ENCODE measurements around the gene MYBPC2. TPM values are rescaled to one million over a fixed set of nuclear protein-coding genes. Genes with fewer than 3 reads are reported as not detected.

MYBPC2 gene
- polyA plus RNA-seq, 1 donor: 0.37 TPM

DNA sequence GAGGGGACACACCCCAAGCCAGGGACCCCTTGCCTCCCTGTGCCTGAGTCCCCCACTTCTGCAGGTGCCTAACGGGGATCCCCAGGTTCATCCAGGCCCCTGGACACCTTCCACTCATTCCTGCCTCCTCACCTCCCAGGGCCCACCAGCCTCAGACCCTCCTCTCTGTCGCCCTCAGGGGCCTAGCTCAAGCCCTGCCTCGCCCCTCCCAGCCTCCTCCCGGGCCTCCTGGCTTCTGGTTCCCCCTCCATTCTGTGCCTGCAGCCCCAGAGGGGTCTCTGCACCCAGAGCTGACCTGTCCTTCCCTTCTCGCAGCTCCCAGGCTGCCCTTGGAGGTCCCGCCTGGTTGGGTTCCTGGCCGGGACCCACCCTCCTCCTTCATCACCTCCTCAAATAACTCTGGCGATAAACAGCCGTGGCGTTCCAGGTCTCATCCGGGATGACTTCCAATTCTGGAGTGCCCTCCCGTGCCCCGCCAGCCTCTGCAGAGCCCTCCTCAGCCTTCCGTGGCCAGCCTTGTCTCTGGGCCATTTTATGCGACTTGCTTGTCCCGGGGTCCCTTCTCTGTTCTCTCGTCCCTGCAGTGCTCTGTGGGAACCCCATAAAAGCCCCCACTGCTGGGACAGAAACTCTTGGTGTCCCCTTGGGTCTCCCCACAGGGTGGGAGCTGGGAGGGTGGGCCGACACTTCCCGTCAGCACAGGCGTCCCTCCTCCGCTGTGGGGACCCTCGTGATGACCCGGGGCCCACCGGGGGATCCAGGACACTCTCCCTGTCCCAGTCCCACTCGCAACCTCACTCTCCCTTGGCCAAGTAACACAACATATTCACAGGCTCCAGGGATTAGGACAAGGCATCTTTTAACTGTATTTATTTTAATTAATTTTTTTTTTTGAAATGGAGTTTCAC, 69.1 kb downstream of the MYBPC2 start:
- no peak for DNase-seq
- H3K4me1 ChIP-seq (ENCODE audit: control insufficient read depth, insufficient read depth, low read length): peaks cover 6% of the 10 kb centered on the region
- WGBS (ENCODE audit: insufficient coverage, low lambda C conversion rate): no CpG with 5 or more reads among the region's 25 CpGs

DNA sequence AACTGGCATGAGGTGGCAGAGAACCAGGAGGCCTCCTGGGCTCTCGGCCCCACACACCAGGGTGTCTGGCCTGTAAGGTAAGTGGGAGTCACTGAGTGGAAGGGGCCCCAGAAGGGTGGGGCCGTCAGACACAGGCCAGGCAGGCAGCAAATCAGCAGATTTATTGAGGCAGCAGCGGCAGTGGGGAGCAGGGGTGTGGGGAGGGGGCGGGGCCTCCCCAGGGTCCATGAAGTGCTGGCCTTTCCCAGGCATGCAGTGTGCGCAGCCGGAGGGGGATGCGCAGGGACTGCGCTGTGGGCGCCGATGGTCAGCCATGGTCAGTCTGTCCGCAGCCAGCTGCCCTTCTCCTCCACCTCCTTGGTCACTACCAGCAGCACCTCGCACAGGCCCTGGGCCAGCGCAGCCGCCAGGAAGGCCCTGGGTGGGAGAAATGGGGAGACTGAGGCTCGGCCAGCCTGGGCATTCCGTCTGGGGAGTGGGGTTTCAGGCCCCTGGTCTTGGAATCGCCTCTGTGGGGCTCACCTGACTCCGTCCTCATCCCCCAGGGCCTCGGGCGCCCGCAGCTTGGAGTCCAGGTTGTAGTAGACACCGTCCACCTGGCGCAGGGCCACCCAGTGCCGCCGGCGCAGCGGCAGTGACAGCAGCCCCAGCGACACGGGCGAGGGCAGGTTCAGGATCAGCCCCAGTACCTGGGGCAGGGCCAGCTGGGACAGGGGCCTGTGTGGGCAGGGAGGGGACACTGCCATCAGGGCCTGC, 73.3 kb downstream of the MYBPC2 start:
- H3K4me1 ChIP-seq (ENCODE audit: control insufficient read depth, insufficient read depth, low read length): peaks cover 9% of the 10 kb centered on the region
- H3K4me3 ChIP-seq (ENCODE audit: low read length): no peak overlapping the region
- H3K27ac ChIP-seq (ENCODE audit: low read length): no peak overlapping the region
- peaks cover 2% of the 10 kb centered on the region for H3K27me3 ChIP-seq (ENCODE audit: control insufficient read depth, insufficient read depth, low read length)
- DNase-seq: no peak
- H3K9me3 ChIP-seq (ENCODE audit: control insufficient read depth, low read depth, low read length): no peaks in the 10 kb centered on the region
- WGBS (ENCODE audit: insufficient coverage, low lambda C conversion rate): no CpG with 5 or more reads among the region's 30 CpGs
- H3K36me3 ChIP-seq (ENCODE audit: control insufficient read depth, insufficient read depth, low read length): no peaks in the 10 kb centered on the region

More for the DNA sequence above, 69.1 kb downstream of the MYBPC2 start:
- H3K4me3 ChIP-seq (ENCODE audit: low read length): no peak overlapping the region
- no peak overlapping the region for H3K27ac ChIP-seq (ENCODE audit: low read length)
- H3K9me3 ChIP-seq (ENCODE audit: control insufficient read depth, low read depth, low read length): peaks cover 9% of the 10 kb centered on the region
- H3K36me3 ChIP-seq (ENCODE audit: control insufficient read depth, insufficient read depth, low read length): no peaks in the 10 kb centered on the region
- H3K27me3 ChIP-seq (ENCODE audit: control insufficient read depth, insufficient read depth, low read length): peaks cover 31% of the 10 kb centered on the region

DNA sequence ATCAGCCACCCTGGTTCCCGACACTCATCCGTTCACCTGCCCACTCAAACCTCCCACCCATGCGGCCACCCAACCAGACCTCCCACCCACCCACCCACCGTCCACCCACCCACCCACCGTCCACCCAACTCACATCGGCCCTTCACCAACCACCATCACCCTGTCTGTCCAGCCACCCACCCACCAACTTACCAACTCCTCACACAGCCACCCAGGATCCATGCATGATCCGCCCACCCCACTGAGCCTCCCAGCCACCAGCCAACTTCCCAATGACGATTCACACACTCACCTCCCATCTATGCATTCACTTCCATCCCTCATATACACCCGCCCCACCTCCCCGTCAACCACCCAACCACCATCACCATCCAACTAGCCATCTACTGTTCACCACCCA, 74.0 kb downstream of the MYBPC2 start:
- WGBS (ENCODE audit: insufficient coverage, low lambda C conversion rate): no CpG with 5 or more reads among the region's 10 CpGs
- Histone ChIP-seq H3K27ac (ENCODE audit: low read length) (no peak overlapping the region), H3K27me3 (ENCODE audit: control insufficient read depth, insufficient read depth, low read length) (no peaks in the 10 kb centered on the region), H3K36me3 (ENCODE audit: control insufficient read depth, insufficient read depth, low read length) (no peaks in the 10 kb centered on the region), H3K9me3 (ENCODE audit: control insufficient read depth, low read depth, low read length) (no peaks in the 10 kb centered on the region), H3K4me3 (ENCODE audit: low read length) (no peak overlapping the region), H3K4me1 (ENCODE audit: control insufficient read depth, insufficient read depth, low read length) (peaks cover 9% of the 10 kb centered on the region)
- no peak for DNase-seq

DNA sequence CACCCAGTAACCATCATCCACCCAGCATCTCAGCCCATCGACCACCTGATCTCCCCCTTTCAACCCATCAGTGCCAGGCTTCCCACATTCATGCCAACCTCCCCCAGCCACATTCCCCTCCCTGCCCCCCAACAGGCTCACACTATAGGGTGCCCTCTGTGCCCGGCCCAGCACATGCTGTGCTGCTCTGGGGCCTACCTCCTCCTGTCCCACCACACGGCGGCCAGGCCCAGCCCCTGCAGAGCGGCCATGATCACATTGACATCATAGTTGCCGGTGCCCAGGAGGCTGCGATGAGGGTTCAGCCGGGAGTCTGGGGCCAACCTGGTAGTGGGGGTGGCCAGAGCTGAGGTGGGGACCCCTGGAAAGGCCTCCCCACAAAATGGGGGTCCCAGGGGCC, 74.7 kb downstream of the MYBPC2 start:
- H3K9me3 ChIP-seq (ENCODE audit: control insufficient read depth, low read depth, low read length): peaks cover 3% of the 10 kb centered on the region
- no peaks in the 10 kb centered on the region for H3K27me3 ChIP-seq (ENCODE audit: control insufficient read depth, insufficient read depth, low read length)
- no CpG with 5 or more reads among the region's 8 CpGs for WGBS (ENCODE audit: insufficient coverage, low lambda C conversion rate)
- no peak for DNase-seq
- peaks cover 9% of the 10 kb centered on the region for H3K4me1 ChIP-seq (ENCODE audit: control insufficient read depth, insufficient read depth, low read length)
- H3K4me3 ChIP-seq (ENCODE audit: low read length): no peak overlapping the region
- no peak overlapping the region for H3K27ac ChIP-seq (ENCODE audit: low read length)
- H3K36me3 ChIP-seq (ENCODE audit: control insufficient read depth, insufficient read depth, low read length): no peaks in the 10 kb centered on the region

DNA sequence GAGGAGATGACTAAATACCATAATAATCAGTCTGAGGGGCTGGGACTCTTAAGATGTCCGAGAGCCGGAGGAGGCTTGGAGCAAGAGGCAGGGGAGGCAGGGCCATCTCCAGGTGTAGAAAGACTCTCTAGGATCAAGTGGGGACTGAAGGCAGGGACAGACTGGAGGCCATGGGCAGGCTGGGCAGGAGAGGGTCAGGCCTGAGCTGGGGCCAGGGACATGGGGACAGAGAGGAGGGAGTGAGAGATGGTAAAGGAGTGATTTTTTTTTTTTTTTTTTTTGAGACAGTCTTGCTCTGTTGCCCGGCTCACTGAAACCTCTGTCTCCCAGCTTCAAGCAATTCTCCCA, 76.1 kb downstream of the MYBPC2 start:
- no peak for DNase-seq
- peaks cover 3% of the 10 kb centered on the region for H3K9me3 ChIP-seq (ENCODE audit: control insufficient read depth, low read depth, low read length)
- H3K27ac ChIP-seq (ENCODE audit: low read length): no peak overlapping the region
- H3K4me3 ChIP-seq (ENCODE audit: low read length): no peak overlapping the region
- WGBS (ENCODE audit: insufficient coverage, low lambda C conversion rate): no CpG with 5 or more reads among the region's 3 CpGs
- peaks cover 11% of the 10 kb centered on the region for H3K4me1 ChIP-seq (ENCODE audit: control insufficient read depth, insufficient read depth, low read length)
- H3K27me3 ChIP-seq (ENCODE audit: control insufficient read depth, insufficient read depth, low read length): no peaks in the 10 kb centered on the region
- no peaks in the 10 kb centered on the region for H3K36me3 ChIP-seq (ENCODE audit: control insufficient read depth, insufficient read depth, low read length)

DNA sequence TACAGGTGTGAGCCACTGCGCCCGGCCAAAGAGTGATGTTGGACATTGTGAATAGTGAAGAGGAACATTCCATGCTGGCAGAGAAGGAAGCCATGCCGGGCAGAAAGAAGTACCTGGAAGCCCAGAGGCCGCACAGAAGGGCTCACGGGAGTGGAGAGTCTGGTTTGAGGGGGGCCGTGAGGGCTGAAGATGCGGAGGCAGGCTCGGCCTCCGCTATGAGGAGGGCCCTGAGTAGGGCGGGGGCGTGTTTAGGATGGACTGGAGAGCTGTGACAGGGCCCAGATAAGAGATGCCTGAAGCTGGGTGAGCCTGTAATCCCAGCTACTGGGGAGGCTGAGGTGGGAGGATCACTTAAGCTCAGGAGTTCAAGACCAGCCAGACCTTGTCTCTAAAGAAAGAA, 76.7 kb downstream of the MYBPC2 start:
- no peak overlapping the region for H3K27ac ChIP-seq (ENCODE audit: low read length)

DNA sequence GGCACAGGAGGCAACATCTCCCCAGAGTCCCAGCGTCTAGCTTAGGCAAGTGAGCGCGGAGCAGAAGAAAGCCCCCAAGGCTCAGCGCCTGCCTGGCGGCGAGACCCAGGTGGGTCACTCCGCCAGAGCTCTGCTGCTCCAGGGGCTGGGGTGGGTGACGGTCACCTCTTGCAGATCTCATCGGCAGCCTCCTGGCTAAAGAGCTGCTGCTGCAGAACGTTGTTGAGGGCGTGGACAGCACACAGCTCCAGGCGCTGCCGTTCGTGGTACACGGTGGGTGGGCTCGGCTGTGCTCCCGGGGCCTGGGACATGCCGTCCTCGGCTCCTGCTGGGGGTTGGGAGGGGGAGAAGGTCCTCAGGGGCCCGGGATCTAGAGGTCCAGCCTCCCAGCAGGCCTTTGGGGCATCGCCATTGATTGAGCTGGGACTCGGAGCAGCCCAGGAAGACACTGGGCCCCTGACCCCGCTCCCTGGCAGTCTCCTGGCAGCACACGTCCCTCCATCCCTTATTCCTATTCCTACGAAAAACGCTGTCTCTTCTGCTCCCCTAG, 77.5 kb downstream of the MYBPC2 start:
- no peak for DNase-seq
- peaks cover 14% of the 10 kb centered on the region for H3K4me1 ChIP-seq (ENCODE audit: control insufficient read depth, insufficient read depth, low read length)
- H3K36me3 ChIP-seq (ENCODE audit: control insufficient read depth, insufficient read depth, low read length): no peaks in the 10 kb centered on the region
- peaks cover 2% of the 10 kb centered on the region for H3K27me3 ChIP-seq (ENCODE audit: control insufficient read depth, insufficient read depth, low read length)
- peak overlapping the region; percentile 36 for H3K27ac ChIP-seq (ENCODE audit: low read length)
- H3K4me3 ChIP-seq (ENCODE audit: low read length): peak overlapping the region; percentile 73
- peaks cover 3% of the 10 kb centered on the region for H3K9me3 ChIP-seq (ENCODE audit: control insufficient read depth, low read depth, low read length)
- WGBS (ENCODE audit: insufficient coverage, low lambda C conversion rate): no CpG with 5 or more reads among the region's 26 CpGs

More for the DNA sequence above, 76.7 kb downstream of the MYBPC2 start:
- Histone ChIP-seq H3K4me3 (ENCODE audit: low read length) (no peak overlapping the region), H3K9me3 (ENCODE audit: control insufficient read depth, low read depth, low read length) (peaks cover 3% of the 10 kb centered on the region), H3K27me3 (ENCODE audit: control insufficient read depth, insufficient read depth, low read length) (no peaks in the 10 kb centered on the region), H3K36me3 (ENCODE audit: control insufficient read depth, insufficient read depth, low read length) (no peaks in the 10 kb centered on the region), H3K4me1 (ENCODE audit: control insufficient read depth, insufficient read depth, low read length) (peaks cover 14% of the 10 kb centered on the region)
- WGBS (ENCODE audit: insufficient coverage, low lambda C conversion rate): no CpG with 5 or more reads among the region's 11 CpGs
- DNase-seq: no peak

DNA sequence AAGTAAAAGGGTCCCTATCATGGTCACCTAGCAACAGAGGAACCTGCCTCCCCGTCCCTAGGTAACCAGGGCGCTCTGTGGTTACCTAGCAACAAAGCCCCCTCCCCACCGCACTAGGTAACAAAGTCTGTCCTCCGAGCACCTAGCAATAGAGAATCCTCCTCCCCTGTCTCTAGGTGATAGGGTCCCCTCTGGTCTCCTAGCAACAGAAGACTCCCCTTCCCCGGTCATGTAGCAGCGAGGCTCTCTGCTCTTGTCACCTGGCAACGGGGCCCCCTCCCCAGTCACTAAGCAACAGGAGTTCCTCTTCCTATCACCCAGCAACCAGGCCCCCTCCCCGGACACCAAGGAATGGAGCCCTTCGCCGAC, 78.0 kb downstream of the MYBPC2 start:
- no peak for DNase-seq
- peaks cover 3% of the 10 kb centered on the region for H3K9me3 ChIP-seq (ENCODE audit: control insufficient read depth, low read depth, low read length)
- H3K4me1 ChIP-seq (ENCODE audit: control insufficient read depth, insufficient read depth, low read length): peaks cover 14% of the 10 kb centered on the region
- 0% methylated on average over 1 of the region's 10 CpGs for WGBS (ENCODE audit: insufficient coverage, low lambda C conversion rate)
- peak overlapping the region; percentile 36 for H3K27ac ChIP-seq (ENCODE audit: low read length)
- H3K4me3 ChIP-seq (ENCODE audit: low read length): peak overlapping the region; percentile 73
- no peaks in the 10 kb centered on the region for H3K36me3 ChIP-seq (ENCODE audit: control insufficient read depth, insufficient read depth, low read length)
- H3K27me3 ChIP-seq (ENCODE audit: control insufficient read depth, insufficient read depth, low read length): peaks cover 2% of the 10 kb centered on the region

DNA sequence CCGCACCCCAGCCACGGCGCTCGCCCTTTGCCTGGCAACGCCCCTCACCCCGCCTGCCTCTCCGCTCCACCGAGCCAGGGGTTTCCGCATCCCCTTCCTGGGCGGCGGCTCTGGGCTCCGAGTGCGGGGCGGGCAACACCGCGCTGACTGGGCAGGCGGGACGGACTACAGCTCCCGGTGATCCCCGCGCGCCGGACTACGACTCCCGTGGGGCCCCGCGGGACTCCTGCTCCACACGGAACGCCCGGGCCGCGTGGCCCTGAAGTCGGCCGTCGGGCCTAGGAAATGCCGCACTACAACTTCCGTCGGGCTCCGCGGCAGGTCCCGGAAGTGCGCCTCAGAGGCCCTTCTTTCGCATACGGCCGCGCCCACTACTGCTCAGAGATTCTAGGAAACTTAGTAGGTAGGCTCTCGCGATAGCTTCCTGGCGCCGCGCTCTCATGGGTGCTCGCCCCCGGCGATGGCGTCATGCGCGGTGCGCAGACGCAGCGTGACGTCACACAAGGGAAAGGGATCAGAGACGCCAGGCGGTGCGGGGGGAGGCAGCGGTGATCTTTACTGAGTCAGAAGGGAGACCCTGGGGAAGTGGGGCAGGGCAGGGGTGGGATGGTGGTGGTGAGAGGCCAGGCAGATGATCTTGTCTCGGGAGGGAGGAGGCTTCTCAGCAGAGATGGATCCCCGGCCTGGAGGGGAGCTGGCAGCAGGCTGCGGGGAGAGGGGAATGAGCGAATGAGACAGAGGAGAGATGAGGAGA, 78.6 kb downstream of the MYBPC2 start, which contains the start of gene JOSD2:
Gene JOSD2, minus strand, starts transcription at position 123 of the 754 bp plus-strand sequence. CDS start 760 bp downstream, outside the sequence.
- H3K9me3 ChIP-seq (ENCODE audit: control insufficient read depth, low read depth, low read length): peaks cover 3% of the 10 kb centered on the region
- no CpG with 5 or more reads among the region's 69 CpGs for WGBS (ENCODE audit: insufficient coverage, low lambda C conversion rate)
- DNase-seq: peak; percentile 99 to 100
- peak within 1 kb of the TSS; percentile 73 for H3K4me3 ChIP-seq (ENCODE audit: low read length)
- H3K27ac ChIP-seq (ENCODE audit: low read length): peak within 1 kb of the TSS; percentile 77
- no peaks in the 10 kb centered on the region for H3K36me3 ChIP-seq (ENCODE audit: control insufficient read depth, insufficient read depth, low read length)
- H3K27me3 ChIP-seq (ENCODE audit: control insufficient read depth, insufficient read depth, low read length): peaks cover 3% of the 10 kb centered on the region
- peaks cover 14% of the 10 kb centered on the region for H3K4me1 ChIP-seq (ENCODE audit: control insufficient read depth, insufficient read depth, low read length)
